Mesothelial cell of epicardium (in vitro differentiated cells): Measurements from ENCODE around the gene MCM5. TPM values are rescaled to one million over a fixed set of nuclear protein-coding genes. Genes with fewer than 3 reads are reported as not detected.

ENCODE experiments used
- DNase-seq, 2 experiments: peaks; one replicate each; pipeline ENCODE4 v3.0.0; 2021; ENCODE audit warnings: low spot score in 2 of 2; ENCODE audit not compliant: unreplicated experiment in 2 of 2
- H3K27ac Mint-ChIP-seq: 2 replicates; pipeline ENCODE4 v1.8.0; 2021; ENCODE audit warnings: mixed read lengths
- H3K27me3 Mint-ChIP-seq: 2 replicates; pipeline ENCODE4 v1.8.0; 2021; ENCODE audit warnings: low read depth, mixed read lengths
- H3K36me3 Mint-ChIP-seq: 2 replicates; pipeline ENCODE4 v1.8.0; 2021; ENCODE audit warnings: mixed read lengths
- H3K4me1 Mint-ChIP-seq: 2 replicates; pipeline ENCODE4 v1.8.0; 2021; ENCODE audit warnings: mixed read lengths
- H3K4me3 Mint-ChIP-seq: 2 replicates; pipeline ENCODE4 v1.8.0; 2021; ENCODE audit warnings: mild to moderate bottlenecking, moderate library complexity, mixed read lengths
- H3K9me3 Mint-ChIP-seq: 2 replicates; pipeline ENCODE4 v1.8.0; 2021; ENCODE audit warnings: mixed read lengths
- CTCF ChIP-seq: fragments of 200-600 bp; sonication (generic); IDR thresholded peaks from one replicate; pipeline ENCODE4 v1.5.0; 2021; ENCODE audit warnings: antibody characterized with exemption; ENCODE audit not compliant: unreplicated experiment
- total RNA-seq: library from RNA; stranded (reverse); gene quantifications from 3 replicates; pipeline ENCODE4 v1.2.1, GENCODE V29; 2021

MCM5 gene
- total RNA-seq, 1 donor from 2014 or later, result 59.7 TPM

GRCh38 chr22:35401863-35402262 is 1.9 kb downstream of the MCM5 start:
- no peak overlapping the region for H3K27ac Mint-ChIP-seq
- no peaks in the 10 kb centered on the region for H3K9me3 Mint-ChIP-seq
- no peaks in the 10 kb centered on the region for H3K27me3 Mint-ChIP-seq
- no peak for TF ChIP-seq CTCF
- peaks cover 26% of the 10 kb centered on the region for H3K4me1 Mint-ChIP-seq
- H3K36me3 Mint-ChIP-seq, result peaks cover 9% of the 10 kb centered on the region
- peak overlapping the region; percentile 73 for H3K4me3 Mint-ChIP-seq
- DNase-seq, result no peak

GRCh38 chr22:35403356-35403755 is 3.4 kb downstream of the MCM5 start:
- Mint-ChIP-seq H3K27ac (no peak overlapping the region), H3K4me3 (no peak overlapping the region), H3K36me3 (peaks cover 20% of the 10 kb centered on the region), H3K9me3 (no peaks in the 10 kb centered on the region), H3K4me1 (peaks cover 23% of the 10 kb centered on the region), H3K27me3 (no peaks in the 10 kb centered on the region)
- TF ChIP-seq CTCF, result no peak
- DNase-seq, result no peak

DNA sequence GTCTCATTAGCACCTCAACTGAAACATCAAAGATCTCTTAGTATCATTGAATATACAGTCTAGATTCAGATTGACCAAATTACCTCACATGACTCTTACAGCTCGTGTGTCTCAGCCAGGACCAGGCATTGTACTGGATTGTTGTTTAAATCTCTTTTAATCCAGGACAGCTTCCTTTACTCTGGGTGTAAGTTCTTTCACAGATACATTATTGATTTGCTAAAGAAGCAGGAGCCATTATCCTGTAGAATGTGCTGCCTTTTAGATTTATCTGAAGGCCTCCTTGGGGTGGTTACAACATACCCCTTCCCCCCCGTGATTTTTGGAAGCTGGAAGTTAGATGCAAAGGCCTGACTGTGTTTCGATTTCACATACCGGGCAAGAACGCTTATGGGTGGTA is 4.2 kb downstream of the MCM5 start:
- H3K9me3 Mint-ChIP-seq, result no peaks in the 10 kb centered on the region
- peaks cover 22% of the 10 kb centered on the region for H3K36me3 Mint-ChIP-seq
- TF ChIP-seq CTCF, result no peak
- no peak for DNase-seq
- no peak overlapping the region for H3K27ac Mint-ChIP-seq
- H3K27me3 Mint-ChIP-seq, result no peaks in the 10 kb centered on the region
- H3K4me3 Mint-ChIP-seq, result no peak overlapping the region
- peaks cover 23% of the 10 kb centered on the region for H3K4me1 Mint-ChIP-seq

GRCh38 chr22:35406443-35406842 is 6.5 kb downstream of the MCM5 start:
- H3K36me3 Mint-ChIP-seq, result peaks cover 30% of the 10 kb centered on the region

GRCh38 chr22:35407362-35407761 is 7.4 kb downstream of the MCM5 start:
- DNase-seq, result no peak
- no peaks in the 10 kb centered on the region for H3K27me3 Mint-ChIP-seq
- TF ChIP-seq CTCF, result no peak
- H3K9me3 Mint-ChIP-seq, result no peaks in the 10 kb centered on the region
- no peak overlapping the region for H3K4me3 Mint-ChIP-seq
- peaks cover 36% of the 10 kb centered on the region for H3K36me3 Mint-ChIP-seq
- H3K4me1 Mint-ChIP-seq, result peaks cover 2% of the 10 kb centered on the region
- no peak overlapping the region for H3K27ac Mint-ChIP-seq

More at GRCh38 chr22:35406443-35406842, 6.5 kb downstream of the MCM5 start:
- H3K4me1 Mint-ChIP-seq, result peaks cover 6% of the 10 kb centered on the region
- no peaks in the 10 kb centered on the region for H3K9me3 Mint-ChIP-seq
- DNase-seq, result no peak
- H3K4me3 Mint-ChIP-seq, result no peak overlapping the region
- H3K27me3 Mint-ChIP-seq, result no peaks in the 10 kb centered on the region
- no peak overlapping the region for H3K27ac Mint-ChIP-seq
- no peak for TF ChIP-seq CTCF
